GM18858 (cell line): ENCODE measurements around the gene C3orf52.

Experiments
- ATAC-seq: cut with Tn5 transposase; IDR thresholded peaks from one replicate; pipeline ENCODE4 v1.9.1; 2021; ENCODE audit not compliant: unreplicated experiment

C3orf52 gene

GRCh38 chr3:112085735-112086075 lies 484 bp upstream of the C3orf52 start:
- no peak for ATAC-seq

- ATAC-seq: no peak
These were observed 811 bp downstream of the C3orf52 start for GRCh38 chr3:112086875-112087524.

- ATAC-seq: no peak
These were observed 1.6 kb downstream of the C3orf52 start for GRCh38 chr3:112087746-112088145.

- no peak for ATAC-seq
These were observed 2.8 kb downstream of the C3orf52 start for GRCh38 chr3:112088944-112089343.

- no peak for ATAC-seq
These were observed 4.0 kb downstream of the C3orf52 start for GRCh38 chr3:112089956-112090886.

GRCh38 chr3:112090887-112091586 lies 4.8 kb downstream of the C3orf52 start:
- ATAC-seq: no peak

- ATAC-seq: no peak
These were observed 6.4 kb downstream of the C3orf52 start for GRCh38 chr3:112092496-112093179.

- ATAC-seq: no peak
These were observed 7.0 kb downstream of the C3orf52 start for GRCh38 chr3:112093180-112093522.

- ATAC-seq: no peak
These were observed 9.5 kb downstream of the C3orf52 start for GRCh38 chr3:112095731-112096130.

GRCh38 chr3:112096176-112096575 lies 10.0 kb downstream of the C3orf52 start:
- no peak for ATAC-seq

- no peak for ATAC-seq
These were observed 11.2 kb downstream of the C3orf52 start for GRCh38 chr3:112097378-112097777.

- ATAC-seq: no peak
These were observed 15.7 kb downstream of the C3orf52 start for GRCh38 chr3:112101916-112102315.

- no peak for ATAC-seq
These were observed 18.6 kb downstream of the C3orf52 start for GRCh38 chr3:112104774-112105173.

- ATAC-seq: no peak
These were observed 23.1 kb downstream of the C3orf52 start for GRCh38 chr3:112109322-112109721.

GRCh38 chr3:112111785-112112402 lies 25.7 kb downstream of the C3orf52 start:
- ATAC-seq: peak; percentile 42

- ATAC-seq: no peak
These were observed 28.5 kb downstream of the C3orf52 start for GRCh38 chr3:112114576-112115160.

GRCh38 chr3:112115161-112115739 lies 29.1 kb downstream of the C3orf52 start:
- ATAC-seq: peak; percentile 31

GRCh38 chr3:112115806-112116383 lies 29.7 kb downstream of the C3orf52 start:
- ATAC-seq: no peak

GRCh38 chr3:112116748-112117186 lies 30.6 kb downstream of the C3orf52 start:
- no peak for ATAC-seq

- no peak for ATAC-seq
These were observed 31.2 kb downstream of the C3orf52 start for GRCh38 chr3:112117415-112117814.
